HG02678 (cell line): Measurements from ENCODE around the gene ELL.

Experiments
- ATAC-seq: cut with Tn5 transposase; IDR thresholded peaks from one replicate; pipeline ENCODE4 v1.9.1; 2021; ENCODE audit warnings: mild to moderate bottlenecking, moderate library complexity; ENCODE audit not compliant: unreplicated experiment

The ELL gene

GRCh38 chr19:18424890-18425514 is 96.9 kb downstream of the ELL start:
- ATAC-seq: no peak

GRCh38 chr19:18424122-18424889 is 97.6 kb downstream of the ELL start:
- ATAC-seq: no peak

- ATAC-seq: no peak
Measured at GRCh38 chr19:18423258-18424020, 98.4 kb downstream of the ELL start.

- no peak for ATAC-seq
Measured at GRCh38 chr19:18422530-18423191, 99.2 kb downstream of the ELL start.

GRCh38 chr19:18421371-18421959 is 100.4 kb downstream of the ELL start:
- ATAC-seq: no peak

- ATAC-seq: no peak
Measured at GRCh38 chr19:18420930-18421329, 100.9 kb downstream of the ELL start.

GRCh38 chr19:18419699-18420460 is 102.0 kb downstream of the ELL start:
- no peak for ATAC-seq

GRCh38 chr19:18419195-18419698 is 102.6 kb downstream of the ELL start, which contains the start of gene SSBP4:
TSS of gene SSBP4 (plus strand) at chr19:18419398. CDS start at chr19:18419649, 251 bp downstream.
- peak; percentile 46 for ATAC-seq

GRCh38 chr19:18418483-18419194 is 103.2 kb downstream of the ELL start:
- ATAC-seq: no peak

- no peak for ATAC-seq
Measured at GRCh38 chr19:18418029-18418482, 103.8 kb downstream of the ELL start.

GRCh38 chr19:18417250-18418028 is 104.4 kb downstream of the ELL start:
- ATAC-seq: no peak

- ATAC-seq: no peak
Measured at GRCh38 chr19:18416778-18417249, 105.1 kb downstream of the ELL start.

- ATAC-seq: no peak
Measured at GRCh38 chr19:18415178-18415867, 106.5 kb downstream of the ELL start.

- no peak for ATAC-seq
Measured at GRCh38 chr19:18414504-18415177, 107.2 kb downstream of the ELL start.

- no peak for ATAC-seq
Measured at GRCh38 chr19:18412610-18413239, 109.1 kb downstream of the ELL start.

- ATAC-seq: no peak
Measured at GRCh38 chr19:18408053-18408476, 113.8 kb downstream of the ELL start.

GRCh38 chr19:18406749-18407148 is 115.1 kb downstream of the ELL start:
- ATAC-seq: no peak
